ENCODE data around the gene NLK.
"Not testable (repeated sequence)": the region's sequence is repeated elsewhere in the genome, so short reads cannot be mapped to it uniquely, and the experiment has no call there.

NLK gene

DNA sequence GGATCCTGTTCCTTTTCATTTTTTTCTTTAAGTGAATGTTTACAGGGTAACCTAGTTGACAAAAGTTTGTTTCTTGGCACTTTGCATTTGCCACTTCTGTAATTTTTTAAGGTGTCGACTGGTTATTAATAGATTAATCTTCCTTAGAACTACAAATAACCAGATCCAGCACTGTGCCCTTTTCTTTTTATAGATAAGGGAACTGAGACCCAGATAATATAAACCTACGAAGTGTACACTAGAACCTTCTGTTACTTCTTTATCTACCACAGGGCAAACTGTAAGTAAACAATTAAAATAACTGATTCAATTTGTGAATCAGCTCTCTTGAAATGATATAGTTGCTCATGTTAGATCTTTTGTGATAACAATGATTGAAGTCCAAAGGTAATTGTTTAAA is 55.4 kb downstream of the NLK start:
- TF ChIP-seq RARB (CRISPR knock-in tag; IDR thresholded peaks at IDR 0.05): no peak
- no peak for TF ChIP-seq CREB5 (CRISPR knock-in tag; IDR thresholded peaks at IDR 0.05; ENCODE audit: low read depth)
- no peak for TF ChIP-seq OSR1 (CRISPR knock-in tag; IDR thresholded peaks at IDR 0.05)
- no peak for TF ChIP-seq ZFP30 (CRISPR knock-in tag; IDR thresholded peaks at IDR 0.05)
- TF ChIP-seq, protein P1, sequence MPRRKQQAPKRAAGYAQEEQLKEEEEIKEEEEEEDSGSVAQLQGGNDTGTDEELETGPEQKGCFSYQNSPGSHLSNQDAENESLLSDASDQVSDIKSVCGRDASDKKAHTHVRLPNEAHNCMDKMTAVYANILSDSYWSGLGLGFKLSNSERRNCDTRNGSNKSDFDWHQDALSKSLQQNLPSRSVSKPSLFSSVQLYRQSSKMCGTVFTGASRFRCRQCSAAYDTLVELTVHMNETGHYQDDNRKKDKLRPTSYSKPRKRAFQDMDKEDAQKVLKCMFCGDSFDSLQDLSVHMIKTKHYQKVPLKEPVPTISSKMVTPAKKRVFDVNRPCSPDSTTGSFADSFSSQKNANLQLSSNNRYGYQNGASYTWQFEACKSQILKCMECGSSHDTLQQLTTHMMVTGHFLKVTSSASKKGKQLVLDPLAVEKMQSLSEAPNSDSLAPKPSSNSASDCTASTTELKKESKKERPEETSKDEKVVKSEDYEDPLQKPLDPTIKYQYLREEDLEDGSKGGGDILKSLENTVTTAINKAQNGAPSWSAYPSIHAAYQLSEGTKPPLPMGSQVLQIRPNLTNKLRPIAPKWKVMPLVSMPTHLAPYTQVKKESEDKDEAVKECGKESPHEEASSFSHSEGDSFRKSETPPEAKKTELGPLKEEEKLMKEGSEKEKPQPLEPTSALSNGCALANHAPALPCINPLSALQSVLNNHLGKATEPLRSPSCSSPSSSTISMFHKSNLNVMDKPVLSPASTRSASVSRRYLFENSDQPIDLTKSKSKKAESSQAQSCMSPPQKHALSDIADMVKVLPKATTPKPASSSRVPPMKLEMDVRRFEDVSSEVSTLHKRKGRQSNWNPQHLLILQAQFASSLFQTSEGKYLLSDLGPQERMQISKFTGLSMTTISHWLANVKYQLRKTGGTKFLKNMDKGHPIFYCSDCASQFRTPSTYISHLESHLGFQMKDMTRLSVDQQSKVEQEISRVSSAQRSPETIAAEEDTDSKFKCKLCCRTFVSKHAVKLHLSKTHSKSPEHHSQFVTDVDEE (CRISPR knock-in tag; IDR thresholded peaks at IDR 0.05): no peak
- TF ChIP-seq PPARA (CRISPR knock-in tag; IDR thresholded peaks at IDR 0.05; ENCODE audit: borderline replicate concordance): no peak
- TF ChIP-seq CSRNP3 (CRISPR knock-in tag; IDR thresholded peaks at IDR 0.05): no peak
- no peak for TF ChIP-seq ESRRG (CRISPR knock-in tag; IDR thresholded peaks at IDR 0.05)
- no peak for TF ChIP-seq BACH2 (CRISPR knock-in tag; IDR thresholded peaks at IDR 0.05; ENCODE audit: borderline replicate concordance)
- TF ChIP-seq ARNTL (CRISPR knock-in tag; IDR thresholded peaks at IDR 0.05; ENCODE audit: borderline replicate concordance, low read depth): no peak
- TF ChIP-seq TCF4 (CRISPR knock-in tag; IDR thresholded peaks at IDR 0.05; ENCODE audit: borderline replicate concordance): no peak
- no peak for TF ChIP-seq PATZ1 (CRISPR knock-in tag; IDR thresholded peaks at IDR 0.05; ENCODE audit: borderline replicate concordance)
- TF ChIP-seq CSDC2 (CRISPR knock-in tag; IDR thresholded peaks at IDR 0.05): no peak
- ATAC-seq: no peak

DNA sequence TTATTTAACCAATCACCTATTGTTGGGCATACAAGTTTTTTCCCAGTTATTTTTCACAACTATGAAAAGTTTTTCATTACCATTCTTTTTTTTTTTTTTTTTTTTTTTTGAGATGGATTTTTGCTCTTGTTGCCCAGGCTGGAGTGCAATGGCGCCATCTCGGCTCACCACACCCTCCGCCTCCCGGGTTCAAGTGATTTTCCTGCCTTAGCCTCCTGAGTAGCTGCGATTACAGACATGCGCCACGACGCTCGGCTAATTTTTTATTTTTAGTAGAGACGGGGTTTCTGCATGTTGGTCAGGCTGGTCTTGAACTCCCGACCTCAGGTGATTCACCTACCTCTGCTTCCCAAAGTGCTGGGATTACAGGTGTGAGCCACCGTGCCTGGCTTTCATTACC is 56.1 kb downstream of the NLK start:
- not testable (repeated sequence) for ATAC-seq

GRCh38 chr17:28100251-28100650 is 57.8 kb downstream of the NLK start:
- no peak for ATAC-seq
- TF ChIP-seq RARB (CRISPR knock-in tag; IDR thresholded peaks at IDR 0.05) (no peak), ZFP30 (CRISPR knock-in tag; IDR thresholded peaks at IDR 0.05) (no peak), ZFP3 (CRISPR knock-in tag; IDR thresholded peaks at IDR 0.05) (no peak), CSDC2 (CRISPR knock-in tag; IDR thresholded peaks at IDR 0.05) (no peak), ESRRG (CRISPR knock-in tag; IDR thresholded peaks at IDR 0.05) (no peak), TOX (CRISPR knock-in tag; IDR thresholded peaks at IDR 0.05; ENCODE audit: borderline replicate concordance) (no peak), ZNF70 (CRISPR knock-in tag; IDR thresholded peaks at IDR 0.05) (no peak), ARNTL (CRISPR knock-in tag; IDR thresholded peaks at IDR 0.05; ENCODE audit: borderline replicate concordance, low read depth) (no peak), GLIS3 (CRISPR knock-in tag; IDR thresholded peaks at IDR 0.05) (no peak), SNAI2 (CRISPR knock-in tag; IDR thresholded peaks at IDR 0.05) (no peak), OSR1 (CRISPR knock-in tag; IDR thresholded peaks at IDR 0.05) (no peak)
- TF ChIP-seq, protein P1 (CRISPR knock-in tag; IDR thresholded peaks at IDR 0.05): no peak

DNA sequence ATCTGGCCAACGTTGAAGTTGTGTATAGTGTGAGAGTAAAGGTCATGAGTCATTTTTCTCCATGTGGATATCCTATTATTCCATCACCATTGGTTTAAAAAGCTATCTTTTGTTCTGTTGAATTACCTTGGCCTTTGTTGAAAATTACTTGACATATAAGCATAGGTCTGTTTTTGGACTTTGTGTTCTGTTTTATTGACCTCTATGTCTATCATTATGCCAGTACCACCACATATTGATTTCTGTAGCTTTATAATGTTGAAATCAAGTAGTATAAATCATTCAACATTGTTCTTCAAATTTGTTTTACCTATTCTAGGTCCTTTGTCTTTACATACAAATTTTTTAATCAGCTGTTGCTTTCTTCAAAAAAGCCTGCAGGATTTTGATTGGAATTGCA is 58.5 kb downstream of the NLK start:
- ATAC-seq: no peak
- no peak for TF ChIP-seq GLIS3 (CRISPR knock-in tag; IDR thresholded peaks at IDR 0.05)
- no peak for TF ChIP-seq CREB5 (CRISPR knock-in tag; IDR thresholded peaks at IDR 0.05; ENCODE audit: low read depth)
- TF ChIP-seq ZNF565 (CRISPR knock-in tag; conservative IDR thresholded peaks at IDR 0.05; ENCODE audit: low read depth): no peak
- no peak for TF ChIP-seq ZNF8 (CRISPR knock-in tag; IDR thresholded peaks at IDR 0.05)
- TF ChIP-seq CSRNP3 (CRISPR knock-in tag; IDR thresholded peaks at IDR 0.05): no peak
- no peak for TF ChIP-seq ISL1 (CRISPR knock-in tag; IDR thresholded peaks at IDR 0.05)
- no peak for TF ChIP-seq PATZ1 (CRISPR knock-in tag; IDR thresholded peaks at IDR 0.05; ENCODE audit: borderline replicate concordance)
- no peak for TF ChIP-seq BACH2 (CRISPR knock-in tag; IDR thresholded peaks at IDR 0.05; ENCODE audit: borderline replicate concordance)

Data from SK-N-SH treated with all-trans-retinoic acid at 6 μM for 48 hours (cell line).